ENCODE measurements around the gene SDK2.

Gene SDK2

DNA sequence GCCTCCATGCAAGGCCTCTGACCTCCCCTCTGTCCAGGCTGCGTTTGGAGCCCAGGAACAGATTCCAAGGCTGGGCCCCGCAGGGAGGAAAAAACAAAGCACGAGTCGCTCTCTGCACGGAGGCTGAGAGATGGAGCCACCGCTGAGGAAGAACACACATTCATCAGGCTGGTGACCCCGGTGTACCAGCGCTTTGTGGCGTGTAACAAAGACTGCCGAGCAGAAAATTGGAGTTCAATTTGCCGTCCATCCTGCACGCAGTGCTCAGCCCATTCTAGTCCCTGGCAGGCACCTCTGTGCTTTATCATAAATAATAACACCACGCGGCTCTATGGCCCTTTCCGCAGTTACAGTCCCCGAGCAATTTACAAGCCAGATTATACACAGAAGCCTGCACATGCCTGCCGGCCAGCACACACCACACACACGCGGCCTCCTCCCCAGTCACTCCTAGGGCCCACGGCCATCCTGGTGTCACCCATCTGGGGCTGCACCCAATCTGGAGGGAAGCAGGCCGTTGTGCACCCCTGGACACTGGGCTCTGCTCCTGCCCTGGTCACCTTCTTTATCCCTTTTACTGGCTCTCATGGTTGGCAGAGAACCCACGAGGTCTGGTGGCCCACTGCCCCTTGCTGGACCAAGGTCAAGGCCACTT is 124.4 kb downstream of the SDK2 start:
- H3K4me3 ChIP-seq (ENCODE audit: low read length in 2 of 2): no peak overlapping the region
- H3K4me1 ChIP-seq (ENCODE audit: control insufficient read depth in 2 of 2, insufficient read depth in 2 of 2, low read length in 2 of 2): no peaks in the 10 kb centered on the region

DNA sequence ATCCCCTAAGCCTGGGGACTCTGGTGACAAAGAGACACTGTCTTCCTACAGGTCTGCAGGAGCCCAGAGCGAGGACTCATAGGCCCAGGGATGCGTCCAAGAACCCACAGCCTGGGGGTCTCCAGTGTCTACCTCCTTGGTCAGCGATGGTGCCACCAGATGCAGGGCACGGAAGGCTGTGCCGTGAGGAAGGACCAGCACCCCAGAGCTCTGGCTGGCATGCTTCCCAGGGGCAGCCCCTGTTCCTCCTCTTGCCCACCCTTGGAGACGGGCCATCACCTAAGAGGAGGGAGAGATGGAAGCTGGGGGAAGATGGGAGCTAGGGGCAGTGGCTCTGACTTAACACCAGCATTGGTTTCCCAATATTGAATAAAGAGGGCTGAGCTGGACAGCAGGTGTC is 125.2 kb downstream of the SDK2 start:
- Histone ChIP-seq H3K27me3 (ENCODE audit: control insufficient read depth in 2 of 2, insufficient read depth in 2 of 2, low read length in 2 of 2) (no peaks in the 10 kb centered on the region), H3K4me1 (ENCODE audit: control insufficient read depth in 2 of 2, insufficient read depth in 2 of 2, low read length in 2 of 2) (no peaks in the 10 kb centered on the region), H3K9me3 (ENCODE audit: control insufficient read depth in 2 of 2, low read length in 2 of 2) (no peaks in the 10 kb centered on the region), H3K9ac (ENCODE audit: low read depth in 1 of 2, low read length in 2 of 2) (no peak overlapping the region), H3K36me3 (ENCODE audit: control insufficient read depth in 2 of 2, insufficient read depth in 2 of 2, low read length in 2 of 2) (no peaks in the 10 kb centered on the region), H3K27ac (ENCODE audit: low read depth in 2 of 2, low read length in 2 of 2) (no peak overlapping the region), H3K4me3 (ENCODE audit: low read length in 2 of 2) (no peak overlapping the region)

More for the DNA sequence above, 124.4 kb downstream of the SDK2 start:
- Histone ChIP-seq H3K36me3 (ENCODE audit: control insufficient read depth in 2 of 2, insufficient read depth in 2 of 2, low read length in 2 of 2) (no peaks in the 10 kb centered on the region), H3K27me3 (ENCODE audit: control insufficient read depth in 2 of 2, insufficient read depth in 2 of 2, low read length in 2 of 2) (no peaks in the 10 kb centered on the region), H3K27ac (ENCODE audit: low read depth in 2 of 2, low read length in 2 of 2) (no peak overlapping the region), H3K9ac (ENCODE audit: low read depth in 1 of 2, low read length in 2 of 2) (no peak overlapping the region), H3K9me3 (ENCODE audit: control insufficient read depth in 2 of 2, low read length in 2 of 2) (no peaks in the 10 kb centered on the region)

DNA sequence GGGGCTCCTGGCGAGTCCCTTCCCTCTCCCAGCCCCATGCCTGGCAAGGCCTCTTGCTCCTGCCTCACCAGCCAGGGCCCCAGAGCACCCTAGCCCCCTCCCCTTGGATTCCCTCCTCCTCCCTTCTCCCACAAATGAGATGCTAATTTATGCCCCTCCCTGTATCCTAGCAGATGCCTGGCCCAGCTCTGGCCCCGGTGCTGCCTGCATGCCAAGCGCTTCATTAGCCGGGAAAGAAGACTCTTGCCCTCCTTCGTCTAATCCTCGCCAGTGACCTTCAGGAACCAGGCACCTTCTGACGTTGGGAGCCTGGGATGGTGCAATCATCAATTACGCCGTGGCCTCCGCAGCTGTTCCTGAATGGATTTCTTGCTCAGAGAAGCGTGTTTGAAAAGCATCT is 127.8 kb downstream of the SDK2 start:
- H3K4me3 ChIP-seq (ENCODE audit: low read length in 2 of 2): no peak overlapping the region
- no peaks in the 10 kb centered on the region for H3K4me1 ChIP-seq (ENCODE audit: control insufficient read depth in 2 of 2, insufficient read depth in 2 of 2, low read length in 2 of 2)
- H3K36me3 ChIP-seq (ENCODE audit: control insufficient read depth in 2 of 2, insufficient read depth in 2 of 2, low read length in 2 of 2): no peaks in the 10 kb centered on the region
- H3K27me3 ChIP-seq (ENCODE audit: control insufficient read depth in 2 of 2, insufficient read depth in 2 of 2, low read length in 2 of 2): no peaks in the 10 kb centered on the region
- H3K27ac ChIP-seq (ENCODE audit: low read depth in 2 of 2, low read length in 2 of 2): no peak overlapping the region
- no peak overlapping the region for H3K9ac ChIP-seq (ENCODE audit: low read depth in 1 of 2, low read length in 2 of 2)
- H3K9me3 ChIP-seq (ENCODE audit: control insufficient read depth in 2 of 2, low read length in 2 of 2): no peaks in the 10 kb centered on the region

DNA sequence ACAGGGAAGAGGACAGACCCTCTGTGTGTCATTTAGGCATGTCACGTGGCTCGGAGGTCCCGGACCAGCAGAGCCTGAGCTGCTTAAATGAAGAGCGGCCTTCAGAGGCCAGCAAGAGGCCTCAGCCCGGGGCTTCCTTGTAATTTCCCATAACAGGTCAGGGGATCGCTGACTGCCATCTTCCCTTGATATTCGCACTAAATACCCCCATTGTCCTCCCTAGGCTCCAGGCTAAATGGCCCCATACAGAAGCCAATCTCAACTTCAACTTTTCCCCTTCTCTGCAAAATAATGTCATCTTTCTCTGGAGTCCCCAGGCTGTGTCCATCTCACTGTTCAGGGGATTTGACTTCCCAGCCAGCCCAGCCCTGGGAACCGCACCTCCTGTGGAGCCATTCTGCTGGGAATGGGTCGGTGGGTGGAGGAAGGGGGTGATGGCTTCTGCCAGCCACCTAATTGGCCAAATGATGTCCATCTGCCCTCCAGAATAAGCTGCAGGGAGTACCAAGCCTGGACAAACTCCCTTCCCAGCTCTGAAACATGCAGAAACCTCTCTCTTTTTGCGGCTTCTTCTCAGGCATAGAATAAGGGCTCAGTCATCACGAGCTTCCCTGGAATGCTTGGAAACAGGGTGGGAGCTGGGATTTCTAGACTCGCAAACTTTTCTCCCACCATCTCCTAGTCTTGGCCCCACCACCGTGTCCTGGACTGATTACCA is 129.9 kb downstream of the SDK2 start:
- Histone ChIP-seq H3K9ac (ENCODE audit: low read depth in 1 of 2, low read length in 2 of 2) (no peak overlapping the region), H3K27me3 (ENCODE audit: control insufficient read depth in 2 of 2, insufficient read depth in 2 of 2, low read length in 2 of 2) (no peaks in the 10 kb centered on the region), H3K4me3 (ENCODE audit: low read length in 2 of 2) (no peak overlapping the region), H3K36me3 (ENCODE audit: control insufficient read depth in 2 of 2, insufficient read depth in 2 of 2, low read length in 2 of 2) (no peaks in the 10 kb centered on the region), H3K4me1 (ENCODE audit: control insufficient read depth in 2 of 2, insufficient read depth in 2 of 2, low read length in 2 of 2) (no peaks in the 10 kb centered on the region), H3K9me3 (ENCODE audit: control insufficient read depth in 2 of 2, low read length in 2 of 2) (no peaks in the 10 kb centered on the region), H3K27ac (ENCODE audit: low read depth in 2 of 2, low read length in 2 of 2) (no peak overlapping the region)

DNA sequence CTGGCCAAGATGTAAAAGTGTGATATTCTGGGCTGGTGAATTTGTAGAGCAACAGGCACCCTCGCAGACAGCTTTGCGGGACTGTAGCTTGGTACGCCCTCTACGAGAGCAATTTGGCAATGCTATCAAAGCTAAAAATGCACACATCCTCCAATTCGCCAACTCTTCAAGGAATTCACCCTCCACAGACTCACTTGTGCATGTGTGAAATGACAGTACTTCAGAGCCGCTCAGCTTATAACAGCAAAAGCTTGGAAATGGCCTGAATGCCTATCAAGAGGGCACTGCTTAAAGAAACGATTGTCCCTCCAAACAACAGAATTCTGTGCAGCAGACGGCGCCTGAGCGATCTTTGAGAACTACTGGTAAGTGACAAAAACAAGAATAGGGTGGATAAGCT is 130.8 kb downstream of the SDK2 start:
- H3K27ac ChIP-seq (ENCODE audit: low read depth in 2 of 2, low read length in 2 of 2): no peak overlapping the region

DNA sequence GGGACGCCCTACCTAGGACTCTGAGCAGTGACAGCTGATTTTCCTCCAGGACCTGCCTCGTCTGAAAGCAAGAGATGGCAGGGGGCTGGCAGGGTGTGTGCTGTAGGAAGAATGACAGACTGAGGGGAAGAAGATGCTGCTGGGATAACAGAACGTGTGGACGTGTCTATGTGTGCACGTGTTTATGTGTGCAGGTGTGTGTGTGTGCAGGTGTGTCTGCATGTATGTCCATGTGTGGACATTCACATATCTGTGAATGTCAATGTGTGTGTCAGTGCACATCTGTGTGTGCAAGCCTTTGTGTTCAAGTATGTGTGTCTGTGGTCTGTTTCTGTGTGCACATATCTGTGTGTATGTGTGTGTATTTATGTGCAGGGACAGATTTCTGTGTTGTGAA is 132.5 kb downstream of the SDK2 start:
- H3K27me3 ChIP-seq (ENCODE audit: control insufficient read depth in 2 of 2, insufficient read depth in 2 of 2, low read length in 2 of 2): no peaks in the 10 kb centered on the region
- no peaks in the 10 kb centered on the region for H3K36me3 ChIP-seq (ENCODE audit: control insufficient read depth in 2 of 2, insufficient read depth in 2 of 2, low read length in 2 of 2)
- no peak overlapping the region for H3K27ac ChIP-seq (ENCODE audit: low read depth in 2 of 2, low read length in 2 of 2)
- no peak overlapping the region for H3K4me3 ChIP-seq (ENCODE audit: low read length in 2 of 2)
- no peak overlapping the region for H3K9ac ChIP-seq (ENCODE audit: low read depth in 1 of 2, low read length in 2 of 2)
- H3K9me3 ChIP-seq (ENCODE audit: control insufficient read depth in 2 of 2, low read length in 2 of 2): no peaks in the 10 kb centered on the region
- H3K4me1 ChIP-seq (ENCODE audit: control insufficient read depth in 2 of 2, insufficient read depth in 2 of 2, low read length in 2 of 2): no peaks in the 10 kb centered on the region

More for the DNA sequence above, 130.8 kb downstream of the SDK2 start:
- Histone ChIP-seq H3K27me3 (ENCODE audit: control insufficient read depth in 2 of 2, insufficient read depth in 2 of 2, low read length in 2 of 2) (no peaks in the 10 kb centered on the region), H3K4me1 (ENCODE audit: control insufficient read depth in 2 of 2, insufficient read depth in 2 of 2, low read length in 2 of 2) (no peaks in the 10 kb centered on the region), H3K9me3 (ENCODE audit: control insufficient read depth in 2 of 2, low read length in 2 of 2) (no peaks in the 10 kb centered on the region), H3K36me3 (ENCODE audit: control insufficient read depth in 2 of 2, insufficient read depth in 2 of 2, low read length in 2 of 2) (no peaks in the 10 kb centered on the region), H3K9ac (ENCODE audit: low read depth in 1 of 2, low read length in 2 of 2) (no peak overlapping the region), H3K4me3 (ENCODE audit: low read length in 2 of 2) (no peak overlapping the region)

DNA sequence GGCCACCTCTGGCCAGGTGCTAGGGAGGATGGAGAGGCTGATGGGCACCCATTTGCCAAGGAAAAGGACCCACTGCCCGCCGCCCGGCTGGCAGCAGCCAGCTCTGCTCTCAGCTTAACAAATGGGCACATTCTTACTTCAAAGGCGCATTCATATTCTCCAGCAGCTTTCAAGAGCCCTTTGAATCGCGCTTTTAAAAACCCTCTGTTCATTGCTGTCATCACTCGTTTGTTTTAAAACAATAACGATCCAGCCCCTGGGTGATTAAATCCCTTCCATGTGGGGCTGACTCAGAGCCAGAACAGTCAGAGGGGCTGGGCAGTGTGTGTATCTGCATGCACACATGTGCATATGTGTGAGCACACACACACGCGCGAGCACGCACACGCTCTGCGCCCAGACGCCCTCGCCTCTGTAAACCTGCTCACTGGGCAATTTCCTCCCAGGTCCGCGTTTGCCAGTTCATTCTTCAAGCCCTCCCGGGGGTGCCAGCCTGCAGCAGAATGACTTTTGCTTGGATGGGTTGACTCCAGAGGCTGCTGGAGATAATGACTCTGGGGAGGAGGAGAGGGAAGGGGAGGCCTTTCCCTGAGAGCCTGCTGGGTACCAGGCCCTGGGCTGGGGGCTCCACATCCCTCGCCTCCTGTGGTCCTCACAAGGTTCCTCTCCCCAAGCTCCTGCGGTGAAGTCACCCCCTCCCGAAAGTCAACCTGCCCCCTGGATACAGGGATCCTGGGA is 133.1 kb downstream of the SDK2 start:
- Histone ChIP-seq H3K36me3 (ENCODE audit: control insufficient read depth in 2 of 2, insufficient read depth in 2 of 2, low read length in 2 of 2) (no peaks in the 10 kb centered on the region), H3K27me3 (ENCODE audit: control insufficient read depth in 2 of 2, insufficient read depth in 2 of 2, low read length in 2 of 2) (no peaks in the 10 kb centered on the region), H3K4me3 (ENCODE audit: low read length in 2 of 2) (no peak overlapping the region), H3K4me1 (ENCODE audit: control insufficient read depth in 2 of 2, insufficient read depth in 2 of 2, low read length in 2 of 2) (no peaks in the 10 kb centered on the region), H3K9ac (ENCODE audit: low read depth in 1 of 2, low read length in 2 of 2) (no peak overlapping the region), H3K27ac (ENCODE audit: low read depth in 2 of 2, low read length in 2 of 2) (no peak overlapping the region), H3K9me3 (ENCODE audit: control insufficient read depth in 2 of 2, low read length in 2 of 2) (no peaks in the 10 kb centered on the region)

DNA sequence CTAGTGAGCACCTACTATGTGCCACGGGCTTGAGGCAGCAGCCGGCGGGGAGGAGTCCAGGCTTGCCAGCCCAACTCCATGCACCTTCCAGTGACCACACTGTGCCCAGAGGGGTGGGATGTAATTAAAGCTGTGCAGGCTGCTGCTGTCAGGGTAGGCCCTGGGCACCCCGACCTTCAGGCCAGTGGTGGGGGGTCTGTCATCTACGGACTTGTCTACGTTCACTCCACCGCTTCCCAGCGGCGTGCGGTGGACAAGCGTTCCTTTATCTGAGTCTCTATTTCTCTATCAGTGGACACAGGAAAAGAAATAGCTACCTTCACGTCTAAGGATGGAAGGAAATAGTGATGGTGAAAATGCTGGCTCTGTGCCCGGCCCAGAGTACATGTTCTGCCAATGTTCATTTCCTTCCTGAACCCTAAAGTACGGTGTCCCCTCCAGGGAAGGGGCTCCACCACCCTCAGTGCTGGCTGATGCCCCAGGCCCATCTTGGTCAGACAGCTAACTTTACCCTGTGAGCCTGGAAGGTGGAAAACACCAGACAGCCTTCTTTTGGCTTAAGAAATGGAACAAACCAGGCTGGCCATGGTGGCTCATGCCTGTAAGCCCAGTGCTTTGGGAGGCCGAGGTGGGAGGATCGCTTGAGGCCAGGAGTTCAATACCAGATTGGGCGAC is 135.2 kb downstream of the SDK2 start:
- H3K27ac ChIP-seq (ENCODE audit: low read depth in 2 of 2, low read length in 2 of 2): no peak overlapping the region
- no peak overlapping the region for H3K9ac ChIP-seq (ENCODE audit: low read depth in 1 of 2, low read length in 2 of 2)
- H3K27me3 ChIP-seq (ENCODE audit: control insufficient read depth in 2 of 2, insufficient read depth in 2 of 2, low read length in 2 of 2): no peaks in the 10 kb centered on the region
- no peaks in the 10 kb centered on the region for H3K36me3 ChIP-seq (ENCODE audit: control insufficient read depth in 2 of 2, insufficient read depth in 2 of 2, low read length in 2 of 2)
- no peaks in the 10 kb centered on the region for H3K9me3 ChIP-seq (ENCODE audit: control insufficient read depth in 2 of 2, low read length in 2 of 2)
- H3K4me3 ChIP-seq (ENCODE audit: low read length in 2 of 2): no peak overlapping the region
- H3K4me1 ChIP-seq (ENCODE audit: control insufficient read depth in 2 of 2, insufficient read depth in 2 of 2, low read length in 2 of 2): no peaks in the 10 kb centered on the region

DNA sequence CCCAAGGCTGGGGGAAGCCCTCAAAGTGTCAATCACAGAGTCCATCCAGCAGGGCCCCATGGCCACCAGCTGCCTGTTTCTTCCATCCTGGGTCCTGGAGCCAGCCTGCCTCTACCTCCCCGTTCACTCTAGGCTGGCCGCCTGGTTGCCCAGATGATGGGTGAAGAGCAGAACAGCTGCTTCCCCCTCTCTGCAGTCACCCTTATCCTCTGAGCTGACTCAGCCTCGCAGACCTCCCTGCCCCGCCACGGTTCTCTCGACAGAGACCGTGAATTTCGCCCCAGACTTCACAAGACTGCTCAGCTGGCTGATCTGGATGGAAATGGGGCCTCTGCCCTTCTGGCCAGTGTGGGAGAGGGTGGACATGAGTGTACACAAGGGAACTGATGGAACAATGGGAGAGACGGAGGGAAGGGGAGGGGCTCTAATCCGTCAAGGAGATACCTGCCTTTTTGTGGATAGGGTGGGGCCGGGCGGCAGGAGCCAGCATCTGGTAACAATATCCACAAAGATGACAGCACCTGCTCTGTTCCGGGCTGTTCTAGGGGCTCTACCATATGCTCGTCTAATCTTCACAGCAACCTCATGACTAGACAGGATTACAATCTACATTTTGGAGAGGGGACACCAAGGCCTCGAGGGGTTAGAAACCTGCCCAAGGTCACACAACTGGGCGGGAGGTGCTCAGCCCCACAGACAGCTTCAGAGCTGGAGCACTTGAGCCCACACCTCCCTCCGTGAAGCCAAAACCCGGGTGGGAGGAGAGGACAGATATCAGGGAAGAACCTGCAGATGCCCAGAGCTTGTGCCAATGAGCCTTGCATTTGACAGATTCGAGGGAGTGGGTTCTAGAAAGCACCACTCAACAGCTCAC is 136.0 kb downstream of the SDK2 start:
- H3K27me3 ChIP-seq (ENCODE audit: control insufficient read depth in 2 of 2, insufficient read depth in 2 of 2, low read length in 2 of 2): no peaks in the 10 kb centered on the region
- H3K9ac ChIP-seq (ENCODE audit: low read depth in 1 of 2, low read length in 2 of 2): no peak overlapping the region
- no peaks in the 10 kb centered on the region for H3K4me1 ChIP-seq (ENCODE audit: control insufficient read depth in 2 of 2, insufficient read depth in 2 of 2, low read length in 2 of 2)
- H3K9me3 ChIP-seq (ENCODE audit: control insufficient read depth in 2 of 2, low read length in 2 of 2): no peaks in the 10 kb centered on the region
- no peaks in the 10 kb centered on the region for H3K36me3 ChIP-seq (ENCODE audit: control insufficient read depth in 2 of 2, insufficient read depth in 2 of 2, low read length in 2 of 2)
- H3K4me3 ChIP-seq (ENCODE audit: low read length in 2 of 2): no peak overlapping the region
- H3K27ac ChIP-seq (ENCODE audit: low read depth in 2 of 2, low read length in 2 of 2): no peak overlapping the region
